PFSK-1 (cell line): ENCODE measurements around the gene MYO9A.

Experiments used
- FOXP2 ChIP-seq: optimal IDR thresholded peaks from 2 replicates; pipeline ENCODE3; 2011; ENCODE audit warnings: borderline replicate concordance, control low read depth, inconsistent platforms; ENCODE audit not compliant: insufficient read depth; ENCODE audit errors: extremely low read length, extremely low read depth
- POLR2AphosphoS5 ChIP-seq: IDR thresholded peaks from 2 replicates; pipeline ENCODE4 v1.6.1; 2012; ENCODE audit warnings: low read depth, mild to moderate bottlenecking, control low read depth, low read length, moderate library complexity
- SIN3A ChIP-seq: IDR thresholded peaks from 2 replicates; pipeline ENCODE4 v1.6.1; 2012; ENCODE audit warnings: mild to moderate bottlenecking, low read length, moderate library complexity, borderline replicate concordance; ENCODE audit not compliant: insufficient read depth
- TAF1 ChIP-seq: IDR thresholded peaks from 2 replicates; pipeline ENCODE4 v1.6.1; 2012; ENCODE audit warnings: low read length, control low read depth, borderline replicate concordance; ENCODE audit not compliant: insufficient read depth
- TF ChIP-seq, protein P1 (sequence below), 2 experiments: IDR thresholded peaks; 2 replicates each; pipeline versions ENCODE4 v1.6.1 to v1.8.0; 2011 to 2012; ENCODE audit warnings: low read depth in 2 of 2, low read length in 2 of 2, control low read depth in 1 of 2, inconsistent platforms in 1 of 2, mild to moderate bottlenecking in 1 of 2, moderate library complexity in 1 of 2; ENCODE audit not compliant: insufficient read depth in 1 of 2

The MYO9A gene

DNA sequence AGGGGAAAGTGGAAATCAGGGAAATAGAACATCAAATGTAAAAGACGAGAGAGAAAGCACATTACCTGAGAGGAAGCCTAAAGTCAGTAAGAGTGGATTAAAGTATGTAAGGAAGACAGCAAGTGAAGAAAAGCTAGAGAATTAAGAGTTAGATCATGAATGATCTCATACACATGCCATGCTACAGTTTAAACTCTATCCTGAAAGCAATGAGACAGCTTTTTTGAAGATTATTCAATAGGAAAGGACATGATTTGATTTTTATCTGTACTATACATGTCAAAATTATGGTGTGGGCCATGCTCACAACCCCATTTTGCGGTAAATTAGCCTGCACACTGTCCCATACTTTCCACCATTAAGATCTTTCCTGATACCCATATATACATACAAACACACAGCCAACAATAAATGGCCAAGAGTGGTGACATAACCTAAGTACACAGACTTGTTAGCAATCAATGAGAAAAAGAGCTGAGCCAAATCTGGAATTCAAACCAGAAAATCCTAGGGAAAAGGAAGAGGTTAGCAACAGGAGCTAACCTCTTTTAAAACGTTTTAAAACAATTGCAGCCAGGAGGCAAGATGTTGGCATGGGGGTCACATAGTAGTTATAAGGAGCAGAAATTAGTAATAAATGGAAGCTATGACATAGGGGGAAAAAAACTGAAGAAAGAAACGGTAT is 4.5 kb downstream of the MYO9A start:
- no peak for TF ChIP-seq FOXP2
- no peak for TF ChIP-seq TAF1
- TF ChIP-seq, protein P1, sequence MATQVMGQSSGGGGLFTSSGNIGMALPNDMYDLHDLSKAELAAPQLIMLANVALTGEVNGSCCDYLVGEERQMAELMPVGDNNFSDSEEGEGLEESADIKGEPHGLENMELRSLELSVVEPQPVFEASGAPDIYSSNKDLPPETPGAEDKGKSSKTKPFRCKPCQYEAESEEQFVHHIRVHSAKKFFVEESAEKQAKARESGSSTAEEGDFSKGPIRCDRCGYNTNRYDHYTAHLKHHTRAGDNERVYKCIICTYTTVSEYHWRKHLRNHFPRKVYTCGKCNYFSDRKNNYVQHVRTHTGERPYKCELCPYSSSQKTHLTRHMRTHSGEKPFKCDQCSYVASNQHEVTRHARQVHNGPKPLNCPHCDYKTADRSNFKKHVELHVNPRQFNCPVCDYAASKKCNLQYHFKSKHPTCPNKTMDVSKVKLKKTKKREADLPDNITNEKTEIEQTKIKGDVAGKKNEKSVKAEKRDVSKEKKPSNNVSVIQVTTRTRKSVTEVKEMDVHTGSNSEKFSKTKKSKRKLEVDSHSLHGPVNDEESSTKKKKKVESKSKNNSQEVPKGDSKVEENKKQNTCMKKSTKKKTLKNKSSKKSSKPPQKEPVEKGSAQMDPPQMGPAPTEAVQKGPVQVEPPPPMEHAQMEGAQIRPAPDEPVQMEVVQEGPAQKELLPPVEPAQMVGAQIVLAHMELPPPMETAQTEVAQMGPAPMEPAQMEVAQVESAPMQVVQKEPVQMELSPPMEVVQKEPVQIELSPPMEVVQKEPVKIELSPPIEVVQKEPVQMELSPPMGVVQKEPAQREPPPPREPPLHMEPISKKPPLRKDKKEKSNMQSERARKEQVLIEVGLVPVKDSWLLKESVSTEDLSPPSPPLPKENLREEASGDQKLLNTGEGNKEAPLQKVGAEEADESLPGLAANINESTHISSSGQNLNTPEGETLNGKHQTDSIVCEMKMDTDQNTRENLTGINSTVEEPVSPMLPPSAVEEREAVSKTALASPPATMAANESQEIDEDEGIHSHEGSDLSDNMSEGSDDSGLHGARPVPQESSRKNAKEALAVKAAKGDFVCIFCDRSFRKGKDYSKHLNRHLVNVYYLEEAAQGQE (IDR thresholded peaks at IDR 0.05; ENCODE audit: insufficient read depth in 1 of 2, low read depth in 2 of 2, low read length in 2 of 2), result no peak
- TF ChIP-seq POLR2AphosphoS5, result no peak
- TF ChIP-seq SIN3A, result no peak

DNA sequence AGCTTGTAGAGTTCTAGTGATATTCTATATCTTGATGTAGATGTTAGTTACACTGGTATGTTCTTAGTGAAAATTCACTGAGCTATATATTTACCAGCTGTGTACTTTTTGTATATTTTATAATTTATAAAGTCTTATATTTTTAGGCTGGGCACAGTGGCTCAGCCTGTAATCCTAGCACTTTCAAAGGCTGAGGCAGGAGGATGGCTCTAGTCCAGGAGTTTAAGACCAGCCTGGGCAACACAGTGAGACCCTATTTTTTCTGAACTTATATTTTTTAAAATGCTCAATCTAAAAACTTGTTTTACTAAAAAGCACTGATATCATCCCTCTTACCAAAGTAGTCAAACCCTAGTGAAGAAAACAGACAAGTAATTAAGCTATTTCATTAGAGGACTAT is 5.1 kb downstream of the MYO9A start:
- TF ChIP-seq FOXP2 (no peak), POLR2AphosphoS5 (no peak), SIN3A (no peak), TAF1 (no peak)
- TF ChIP-seq, protein P1 (IDR thresholded peaks at IDR 0.05; ENCODE audit: insufficient read depth in 1 of 2, low read depth in 2 of 2, low read length in 2 of 2), result no peak

DNA sequence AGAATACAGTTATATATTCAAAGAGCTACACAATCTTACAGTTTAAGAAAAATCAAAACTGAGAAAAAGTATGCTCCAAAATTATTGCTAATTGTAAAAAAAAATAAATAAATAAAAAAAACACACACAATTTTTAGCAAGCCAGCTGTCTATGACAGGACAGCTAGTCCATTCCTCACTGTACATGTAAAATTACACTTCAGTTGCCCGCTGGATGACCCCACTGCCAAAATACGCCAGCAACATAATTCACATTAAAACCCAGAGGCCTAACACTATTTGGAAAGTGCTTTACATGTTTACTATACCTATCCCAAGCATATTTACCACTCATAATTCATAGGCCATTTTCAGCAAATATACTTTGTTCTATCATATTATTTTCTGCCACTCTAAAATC is 5.8 kb downstream of the MYO9A start:
- TF ChIP-seq, protein P1 (IDR thresholded peaks at IDR 0.05; ENCODE audit: insufficient read depth in 1 of 2, low read depth in 2 of 2, low read length in 2 of 2), result no peak
- TF ChIP-seq SIN3A (no peak), FOXP2 (no peak), TAF1 (no peak), POLR2AphosphoS5 (no peak)

- no peak for TF ChIP-seq POLR2AphosphoS5
Measured at GRCh38 chr15:72110355-72110754, 7.6 kb downstream of the MYO9A start.

DNA sequence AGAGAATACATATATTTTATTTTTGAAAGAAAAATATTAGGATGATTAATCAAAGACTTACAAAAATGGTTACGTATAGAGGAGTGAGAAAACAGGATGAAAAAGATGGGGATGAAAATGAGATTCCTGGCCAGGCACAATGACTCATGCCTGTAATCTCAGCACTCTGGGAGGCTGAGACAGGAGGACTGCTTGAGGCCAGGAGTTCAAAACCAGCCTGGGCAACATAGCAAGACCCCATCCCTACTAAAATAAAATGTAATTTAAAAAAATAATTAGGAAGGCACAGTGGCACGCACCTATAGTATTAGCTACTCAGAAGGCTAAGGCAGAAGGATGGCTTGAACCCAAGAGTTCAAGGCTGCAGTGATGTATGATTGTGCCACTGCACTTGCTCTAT is 11.9 kb downstream of the MYO9A start:
- no peak for TF ChIP-seq SIN3A

DNA sequence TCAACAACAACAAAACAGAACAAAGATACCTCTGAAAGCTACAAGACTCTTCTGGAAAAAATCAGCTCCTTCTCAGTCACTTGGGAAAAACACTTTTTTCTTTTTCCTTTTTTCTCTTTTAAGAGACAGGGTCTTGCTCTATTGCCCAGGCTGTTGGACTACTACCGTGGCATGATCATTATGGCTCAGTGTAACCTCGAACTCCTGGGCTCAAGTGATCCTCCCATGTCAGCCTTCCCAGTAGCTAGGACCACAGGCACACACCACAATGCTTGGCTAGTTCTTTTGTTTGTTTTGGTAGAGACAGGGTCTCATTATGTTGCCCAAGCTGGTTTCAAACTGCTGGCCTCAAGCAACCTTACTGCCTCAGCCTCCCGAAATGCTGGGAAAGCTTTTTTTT is 12.8 kb downstream of the MYO9A start:
- TF ChIP-seq TAF1, result no peak
- TF ChIP-seq POLR2AphosphoS5, result no peak
- no peak for TF ChIP-seq SIN3A

- TF ChIP-seq, protein P1 (IDR thresholded peaks at IDR 0.05; ENCODE audit: insufficient read depth in 1 of 2, low read depth in 2 of 2, low read length in 2 of 2), result no peak
- TF ChIP-seq POLR2AphosphoS5 (no peak), TAF1 (no peak), FOXP2 (no peak), SIN3A (no peak)
Measured at GRCh38 chr15:72099155-72099554, 18.8 kb downstream of the MYO9A start.
